ENCODE data around the gene PCDHGA10. TPM values are rescaled to one million over a fixed set of nuclear protein-coding genes. Genes with fewer than 3 reads are reported as not detected.

PCDHGA10 gene
- total RNA-seq, 3 donors from 2014 or later: 0.25 to 0.68 (median 0.40) TPM

Other genes starting within 250 kb of the PCDHGA10 start
- gene PCDHB7, start 240.3 kb upstream of the PCDHGA10 start, total RNA-seq: not detected
- gene PCDHB8, start 235.2 kb upstream of the PCDHGA10 start, total RNA-seq: not detected
- not detected for gene PCDHB16, start 230.6 kb upstream of the PCDHGA10 start, total RNA-seq
- not detected for gene PCDHB9, start 225.8 kb upstream of the PCDHGA10 start, total RNA-seq
- gene PCDHB10, start 220.6 kb upstream of the PCDHGA10 start, total RNA-seq: under 1 TPM in 1 of 3 donors, not detected in 2; 0.08 TPM
- not detected for gene PCDHB11, start 213.4 kb upstream of the PCDHGA10 start, total RNA-seq
- gene PCDHB12, start 204.3 kb upstream of the PCDHGA10 start, total RNA-seq: not detected
- under 1 TPM; 0.08 to 0.16 (median 0.10) TPM for gene PCDHB13, start 199.1 kb upstream of the PCDHGA10 start, total RNA-seq
- under 1 TPM in 2 of 3 donors, not detected in 1; 0.08 TPM for gene PCDHB14, start 189.6 kb upstream of the PCDHGA10 start, total RNA-seq
- under 1 TPM in 1 of 3 donors, not detected in 2; 0.08 TPM for gene PCDHB15, start 167.6 kb upstream of the PCDHGA10 start, total RNA-seq
- under 1 TPM in 1 of 3 donors, not detected in 2; 0.18 TPM for gene SLC25A2, start 108.9 kb upstream of the PCDHGA10 start, total RNA-seq
- 10 to 100 TPM; 64.8 to 73.8 (median 70.4) TPM for gene TAF7, start 92.2 kb upstream of the PCDHGA10 start, total RNA-seq
- under 1 TPM; 0.05 to 0.11 (median 0.11) TPM for gene PCDHGA1, start 82.5 kb upstream of the PCDHGA10 start, total RNA-seq
- gene PCDHGA2, start 74.2 kb upstream of the PCDHGA10 start, total RNA-seq: under 1 TPM in 1 of 3 donors, not detected in 2; 0.05 TPM
- gene PCDHGA3, start 69.2 kb upstream of the PCDHGA10 start, total RNA-seq: not detected
- under 1 TPM in 1 of 3 donors, not detected in 2; 0.13 TPM for gene PCDHGB1, start 62.9 kb upstream of the PCDHGA10 start, total RNA-seq
- gene PCDHGA4, start 58.0 kb upstream of the PCDHGA10 start, total RNA-seq: under 1 TPM; 0.08 to 0.30 (median 0.08) TPM
- under 1 TPM; 0.13 to 0.43 (median 0.40) TPM for gene PCDHGB2, start 53.0 kb upstream of the PCDHGA10 start, total RNA-seq
- under 1 TPM; 0.05 to 0.13 (median 0.08) TPM for gene PCDHGA5, start 48.8 kb upstream of the PCDHGA10 start, total RNA-seq
- gene PCDHGB3, start 42.7 kb upstream of the PCDHGA10 start, total RNA-seq: under 1 TPM; 0.10 to 0.19 (median 0.13) TPM
- under 1 TPM; 0.13 to 0.27 (median 0.18) TPM for gene PCDHGA6, start 39.1 kb upstream of the PCDHGA10 start, total RNA-seq
- gene PCDHGA7, start 30.2 kb upstream of the PCDHGA10 start, total RNA-seq: under 1 TPM in 2 of 3 donors, not detected in 1; 0.08 to 0.11 TPM
- under 1 TPM; 0.08 to 0.22 (median 0.20) TPM for gene PCDHGB4, start 25.3 kb upstream of the PCDHGA10 start, total RNA-seq
- gene PCDHGA8, start 20.4 kb upstream of the PCDHGA10 start, total RNA-seq: not detected
- under 1 TPM; 0.26 to 0.91 (median 0.27) TPM for gene PCDHGB5, start 15.0 kb upstream of the PCDHGA10 start, total RNA-seq
- gene PCDHGA9, start 10.2 kb upstream of the PCDHGA10 start, total RNA-seq: under 1 TPM; 0.13 to 0.18 (median 0.16) TPM
- gene PCDHGB6, start 5.0 kb upstream of the PCDHGA10 start, total RNA-seq: under 1 TPM; 0.08 to 0.22 (median 0.18) TPM
- gene PCDHGB7, start 4.7 kb downstream of the PCDHGA10 start, total RNA-seq: under 1 TPM in 1 of 3 donors, not detected in 2; 0.15 TPM
- gene PCDHGA11, start 8.1 kb downstream of the PCDHGA10 start, total RNA-seq: under 1 TPM; 0.05 to 0.13 (median 0.05) TPM
- under 1 TPM; 0.11 to 0.24 (median 0.20) TPM for gene PCDHGA12, start 17.5 kb downstream of the PCDHGA10 start, total RNA-seq
- under 1 TPM; 0.22 to 0.55 (median 0.48) TPM for gene PCDHGC3, start 63.0 kb downstream of the PCDHGA10 start, total RNA-seq
- gene PCDHGC4, start 72.0 kb downstream of the PCDHGA10 start, total RNA-seq: not detected
- gene PCDHGC5, start 76.1 kb downstream of the PCDHGA10 start, total RNA-seq: not detected
- gene DIAPH1, start 206.0 kb downstream of the PCDHGA10 start, total RNA-seq: 100 to 1,000 TPM; 243 to 289 (median 269) TPM
- gene HDAC3, start 223.9 kb downstream of the PCDHGA10 start, total RNA-seq: 10 to 100 TPM; 66.1 to 73.8 (median 71.7) TPM
- 10 to 100 TPM; 25.8 to 30.4 (median 29.5) TPM for gene RELL2, start 224.0 kb downstream of the PCDHGA10 start, total RNA-seq
- gene FCHSD1, start 238.4 kb downstream of the PCDHGA10 start, total RNA-seq: 10 to 100 TPM; 20.5 to 29.7 (median 22.1) TPM